H1 (cell line): Measurements from ENCODE around the gene CDK4. TPM values are rescaled to one million over a fixed set of nuclear protein-coding genes. Genes with fewer than 3 reads are reported as not detected.

Experiments
- CHD2 ChIP-seq: IDR thresholded peaks from 2 replicates; pipeline ENCODE4 v1.6.1; 2012; ENCODE audit warnings: low read length, improper control_type of control experiment
- GABPA ChIP-seq: IDR thresholded peaks from 2 replicates; pipeline ENCODE4 v1.6.1; 2011; ENCODE audit warnings: mild to moderate bottlenecking, low read length, moderate library complexity, borderline replicate concordance; ENCODE audit not compliant: insufficient read depth
- GTF2F1 ChIP-seq: IDR thresholded peaks from 2 replicates; pipeline ENCODE4 v1.6.1; 2012; ENCODE audit warnings: low read depth, low read length, improper control_type of control experiment, borderline replicate concordance
- KDM5A ChIP-seq: fragments of 200-600 bp; IDR thresholded peaks from 2 replicates; pipeline ENCODE4 v1.7.1; 2012; ENCODE audit warnings: mild to moderate bottlenecking, low read length, inconsistent platforms, mixed read lengths
- MAFK ChIP-seq: IDR thresholded peaks from 2 replicates; pipeline ENCODE4 v1.6.1; 2012; ENCODE audit warnings: low read depth, mild to moderate bottlenecking, improper control_type of control experiment, low read length
- NRF1 ChIP-seq: IDR thresholded peaks from 2 replicates; pipeline ENCODE4 v1.6.1; 2011; ENCODE audit warnings: mild to moderate bottlenecking, low read depth, low read length, improper control_type of control experiment
- PHF8 ChIP-seq: fragments of 200-600 bp; sonication (generic); conservative IDR thresholded peaks from 2 replicates; pipeline ENCODE4 v1.7.1; 2012; ENCODE audit warnings: low read depth, mild to moderate bottlenecking, inconsistent platforms, low read length, moderate library complexity
- POLR2AphosphoS5 ChIP-seq: IDR thresholded peaks from 2 replicates; pipeline ENCODE4 v1.6.1; 2011; ENCODE audit warnings: low read depth, low read length
- RBBP5 ChIP-seq: IDR thresholded peaks from 2 replicates; pipeline ENCODE4 v1.7.1; 2012; ENCODE audit warnings: low read depth, mild to moderate bottlenecking, inconsistent platforms, low read length, moderate library complexity, borderline replicate concordance
- RFX5 ChIP-seq: IDR thresholded peaks from 2 replicates; pipeline ENCODE4 v1.6.1; 2011; ENCODE audit warnings: low read depth, low read length, improper control_type of control experiment, borderline replicate concordance
- SP4 ChIP-seq: IDR thresholded peaks from 2 replicates; pipeline ENCODE4 v1.6.1; 2012; ENCODE audit warnings: low read length, inconsistent platforms
- SUZ12 ChIP-seq: fragments of 200-600 bp; sonication (generic); IDR thresholded peaks from 2 replicates; pipeline ENCODE4 v1.6.1; 2012; ENCODE audit warnings: mild to moderate bottlenecking, inconsistent platforms, low read length, moderate library complexity, mixed read lengths
- polyA plus RNA-seq, 7 experiments: library from polyadenylated mRNA; depleted of rRNA in 3 of 7; stranded (reverse) in 5 of 7; unstranded in 2 of 7; fragments of >200 nt in 5 of 7; fragments of 200-250 nt in 2 of 7; gene quantifications; 1 replicate in 5 of 7; 2 replicates in 1 of 7; 4 replicates in 1 of 7; pipeline versions ENCODE4 v1.2.1 to v1.2.3, GENCODE V29; 2011 to 2013; ENCODE audit warnings: missing spikeins in 2 of 7, mixed read lengths in 2 of 7
- total RNA-seq: library from RNA; stranded (reverse); fragmentation: NEBNext Ultra II Directional; extraction: Animal tissue kit (Norgen Biotek cat#: 25700); gene quantifications from 2 replicates; pipeline ENCODE4 v1.2.1, GENCODE V29; 2021
- TF ChIP-seq, protein P1 (sequence below): IDR thresholded peaks from 2 replicates; pipeline ENCODE4 v1.6.1; 2011; ENCODE audit warnings: low read depth, mild to moderate bottlenecking, low read length; ENCODE audit not compliant: insufficient read depth
- TF ChIP-seq, protein P2 (sequence below), 3 experiments: IDR thresholded peaks; 1 replicate in 2 of 3; 2 replicates in 1 of 3; pipeline versions ENCODE4 v1.5.1 to v1.6.1; 2011; ENCODE audit warnings: low read length in 3 of 3, mild to moderate bottlenecking in 3 of 3, inconsistent platforms in 2 of 3, low read depth in 1 of 3, moderate library complexity in 1 of 3; ENCODE audit not compliant: insufficient read depth in 1 of 3; ENCODE audit errors: control extremely low read depth in 1 of 3
- TF ChIP-seq, protein P3 (sequence below): IDR thresholded peaks from 2 replicates; pipeline ENCODE4 v1.6.1; 2011; ENCODE audit warnings: low read length, improper control_type of control experiment

Gene CDK4
- total and polyA plus RNA-seq, 2 of the 8 experiments (the other 6 are each of a cell fraction or from before 2014, with no cell fraction given) = 174 to 368 TPM

DNA sequence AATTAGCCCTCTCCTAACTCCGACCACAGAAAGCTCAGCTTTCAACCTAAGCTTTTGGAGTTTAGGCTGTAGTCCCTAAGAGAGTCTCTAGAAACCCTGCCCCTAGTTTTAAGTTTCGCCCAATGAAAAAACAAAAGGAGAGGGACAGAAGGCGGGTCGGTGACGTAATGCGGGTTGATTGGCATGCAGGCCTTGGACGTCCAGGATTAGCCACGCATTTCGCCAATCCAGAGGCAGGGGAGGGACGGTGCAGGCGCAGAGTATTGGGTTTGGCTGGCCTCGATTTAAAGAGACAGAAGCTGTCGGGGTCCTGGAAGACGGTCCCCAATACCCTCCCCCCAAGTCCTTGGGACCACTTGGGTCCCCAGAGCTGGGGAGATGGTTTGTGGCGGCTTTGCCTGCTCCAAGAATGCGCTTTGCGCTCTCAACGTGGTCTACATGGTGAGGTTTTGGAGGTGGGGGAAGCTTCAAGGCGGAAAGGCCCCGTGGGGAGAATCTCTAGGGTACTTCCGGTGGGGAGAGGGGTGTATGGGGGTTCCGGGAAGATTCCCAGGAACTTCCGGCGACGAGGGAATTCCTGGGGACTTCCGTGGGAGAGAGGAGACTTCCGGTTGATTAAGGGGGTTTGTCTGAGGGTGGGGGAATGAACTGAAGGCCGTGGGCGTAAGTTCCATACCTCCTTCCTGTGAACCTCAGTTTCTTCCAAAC, 7.2 kb downstream of the CDK4 start, which contains the start of gene TSPAN31 (continued):
- TF ChIP-seq RBBP5 = peak; percentile 52; the same call in 1 of the 2 replicates
- TF ChIP-seq, protein P1, sequence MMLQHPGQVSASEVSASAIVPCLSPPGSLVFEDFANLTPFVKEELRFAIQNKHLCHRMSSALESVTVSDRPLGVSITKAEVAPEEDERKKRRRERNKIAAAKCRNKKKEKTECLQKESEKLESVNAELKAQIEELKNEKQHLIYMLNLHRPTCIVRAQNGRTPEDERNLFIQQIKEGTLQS = no peak
- peak; percentile 80 for TF ChIP-seq POLR2AphosphoS5
- no peak for TF ChIP-seq RFX5
- 0 out of 2 replicates have a peak, but pooled peaks have one; percentile 8 for TF ChIP-seq NRF1
- TF ChIP-seq, protein P2, sequence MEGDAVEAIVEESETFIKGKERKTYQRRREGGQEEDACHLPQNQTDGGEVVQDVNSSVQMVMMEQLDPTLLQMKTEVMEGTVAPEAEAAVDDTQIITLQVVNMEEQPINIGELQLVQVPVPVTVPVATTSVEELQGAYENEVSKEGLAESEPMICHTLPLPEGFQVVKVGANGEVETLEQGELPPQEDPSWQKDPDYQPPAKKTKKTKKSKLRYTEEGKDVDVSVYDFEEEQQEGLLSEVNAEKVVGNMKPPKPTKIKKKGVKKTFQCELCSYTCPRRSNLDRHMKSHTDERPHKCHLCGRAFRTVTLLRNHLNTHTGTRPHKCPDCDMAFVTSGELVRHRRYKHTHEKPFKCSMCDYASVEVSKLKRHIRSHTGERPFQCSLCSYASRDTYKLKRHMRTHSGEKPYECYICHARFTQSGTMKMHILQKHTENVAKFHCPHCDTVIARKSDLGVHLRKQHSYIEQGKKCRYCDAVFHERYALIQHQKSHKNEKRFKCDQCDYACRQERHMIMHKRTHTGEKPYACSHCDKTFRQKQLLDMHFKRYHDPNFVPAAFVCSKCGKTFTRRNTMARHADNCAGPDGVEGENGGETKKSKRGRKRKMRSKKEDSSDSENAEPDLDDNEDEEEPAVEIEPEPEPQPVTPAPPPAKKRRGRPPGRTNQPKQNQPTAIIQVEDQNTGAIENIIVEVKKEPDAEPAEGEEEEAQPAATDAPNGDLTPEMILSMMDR (IDR thresholded peaks at IDR 0.05; ENCODE audit: control extremely low read depth in 1 of 3, insufficient read depth in 1 of 3, low read depth in 1 of 3, low read length in 3 of 3) = no peak
- TF ChIP-seq SP4 = peak; percentile 65; the same call in 1 of the 2 replicates
- TF ChIP-seq PHF8 = peak; percentile 86
- TF ChIP-seq, protein P3, sequence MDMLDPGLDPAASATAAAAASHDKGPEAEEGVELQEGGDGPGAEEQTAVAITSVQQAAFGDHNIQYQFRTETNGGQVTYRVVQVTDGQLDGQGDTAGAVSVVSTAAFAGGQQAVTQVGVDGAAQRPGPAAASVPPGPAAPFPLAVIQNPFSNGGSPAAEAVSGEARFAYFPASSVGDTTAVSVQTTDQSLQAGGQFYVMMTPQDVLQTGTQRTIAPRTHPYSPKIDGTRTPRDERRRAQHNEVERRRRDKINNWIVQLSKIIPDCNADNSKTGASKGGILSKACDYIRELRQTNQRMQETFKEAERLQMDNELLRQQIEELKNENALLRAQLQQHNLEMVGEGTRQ = no peak
- no peak for TF ChIP-seq GTF2F1
- no peak for TF ChIP-seq SUZ12
- TF ChIP-seq CHD2 = no peak; the same call in 1 of the 2 replicates
- no peak for TF ChIP-seq MAFK
- 0 out of 2 replicates have a peak, but pooled peaks have one; percentile 9 for TF ChIP-seq KDM5A
- peak; percentile 89; the same call in 1 of the 2 replicates for TF ChIP-seq GABPA
